Esophagus muscularis mucosa (tissue), 3 donors: ENCODE data around the gene CD248.

ENCODE experiments used
- POLR2AphosphoS5 ChIP-seq, 2 donors: sonication (generic); formaldehyde crosslinking; IDR thresholded peaks; one replicate each; pipeline ENCODE4 v1.6.1; 2017; ENCODE audit warnings: antibody characterized with exemption in 2 of 2
- TF ChIP-seq, protein P1 (sequence below), 3 experiments: fragments of 200-600 bp in 2 of 3; fragments of 450-650 bp in 1 of 3; sonication (generic) in 2 of 3; IDR thresholded peaks; one replicate each; pipeline ENCODE4 v1.5.1; 2017 to 2019; ENCODE audit warnings: antibody characterized with exemption in 3 of 3, mild to moderate bottlenecking in 2 of 3, moderate library complexity in 1 of 3

DNA sequence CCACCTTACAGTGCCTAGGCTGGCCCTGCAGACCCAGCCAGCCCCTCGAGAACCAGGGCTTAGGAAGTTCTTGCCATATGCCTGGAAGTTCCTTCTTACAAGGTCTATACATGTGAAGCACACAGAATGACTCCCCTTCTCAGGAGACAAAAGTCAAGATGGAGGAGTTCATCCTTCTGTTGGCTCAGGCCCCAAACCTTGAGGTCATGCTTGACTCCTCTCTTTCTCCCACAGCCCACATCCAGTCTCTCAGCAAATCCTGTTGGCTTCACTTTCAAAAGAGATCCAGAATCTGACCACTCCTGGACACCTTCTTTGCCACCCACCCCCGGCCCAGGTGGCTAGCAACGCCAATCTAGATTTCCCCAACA, 1.7 kb upstream of the CD248 start:
- TF ChIP-seq, protein P1, sequence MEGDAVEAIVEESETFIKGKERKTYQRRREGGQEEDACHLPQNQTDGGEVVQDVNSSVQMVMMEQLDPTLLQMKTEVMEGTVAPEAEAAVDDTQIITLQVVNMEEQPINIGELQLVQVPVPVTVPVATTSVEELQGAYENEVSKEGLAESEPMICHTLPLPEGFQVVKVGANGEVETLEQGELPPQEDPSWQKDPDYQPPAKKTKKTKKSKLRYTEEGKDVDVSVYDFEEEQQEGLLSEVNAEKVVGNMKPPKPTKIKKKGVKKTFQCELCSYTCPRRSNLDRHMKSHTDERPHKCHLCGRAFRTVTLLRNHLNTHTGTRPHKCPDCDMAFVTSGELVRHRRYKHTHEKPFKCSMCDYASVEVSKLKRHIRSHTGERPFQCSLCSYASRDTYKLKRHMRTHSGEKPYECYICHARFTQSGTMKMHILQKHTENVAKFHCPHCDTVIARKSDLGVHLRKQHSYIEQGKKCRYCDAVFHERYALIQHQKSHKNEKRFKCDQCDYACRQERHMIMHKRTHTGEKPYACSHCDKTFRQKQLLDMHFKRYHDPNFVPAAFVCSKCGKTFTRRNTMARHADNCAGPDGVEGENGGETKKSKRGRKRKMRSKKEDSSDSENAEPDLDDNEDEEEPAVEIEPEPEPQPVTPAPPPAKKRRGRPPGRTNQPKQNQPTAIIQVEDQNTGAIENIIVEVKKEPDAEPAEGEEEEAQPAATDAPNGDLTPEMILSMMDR (IDR thresholded peaks at IDR 0.05), result no peak
- no peak for TF ChIP-seq POLR2AphosphoS5 (IDR thresholded peaks at IDR 0.05)
